ENCODE measurements around the gene PACRG. TPM values are rescaled to one million over a fixed set of nuclear protein-coding genes. Genes with fewer than 3 reads are reported as not detected.

The PACRG gene
- total and polyA plus RNA-seq, 4 donors = 0.47 to 3.8 (median 2.4) TPM

- no peak for TF ChIP-seq SP1 (IDR thresholded peaks at IDR 0.05)
- TF ChIP-seq GABPA (IDR thresholded peaks at IDR 0.05 in 1 of 2, conservative IDR thresholded peaks at IDR 0.05 in 1 of 2) = no peak
- no peak for TF ChIP-seq HNF4G (IDR thresholded peaks at IDR 0.05)
- no peak for TF ChIP-seq REST (IDR thresholded peaks at IDR 0.05)
- TF ChIP-seq RXRA (IDR thresholded peaks at IDR 0.05) = no peak
- TF ChIP-seq FOXA2 (IDR thresholded peaks at IDR 0.05) = no peak
- TF ChIP-seq EGR1 (IDR thresholded peaks at IDR 0.05; ENCODE audit: low read depth in 2 of 2) = no peak
- TF ChIP-seq NR2F2 (IDR thresholded peaks at IDR 0.05) = no peak
- TF ChIP-seq CTCF (IDR thresholded peaks at IDR 0.05; ENCODE audit: low read depth, low read length, missing input control) = no peak
- TF ChIP-seq ZBTB33 (IDR thresholded peaks at IDR 0.05) = no peak
- TF ChIP-seq YY1 (IDR thresholded peaks at IDR 0.05) = no peak
- TF ChIP-seq RAD21 (IDR thresholded peaks at IDR 0.05) = no peak
- no peak for TF ChIP-seq FOXA1 (IDR thresholded peaks at IDR 0.05)
- no peak for TF ChIP-seq ATF3 (IDR thresholded peaks at IDR 0.05)
- 84% methylated on average over 3 of the region's 3 CpGs for WGBS
- H3K4me1 ChIP-seq (ENCODE audit: control insufficient read depth in 4 of 4, insufficient read depth in 4 of 4, low read length in 3 of 4) = no peaks in the 10 kb centered on the region
- H3K27me3 ChIP-seq (ENCODE audit: control insufficient read depth in 4 of 4, insufficient read depth in 4 of 4, low read length in 3 of 4) = no peaks in the 10 kb centered on the region
- no peaks in the 10 kb centered on the region for H3K9me3 ChIP-seq (ENCODE audit: control insufficient read depth in 4 of 4, low read length in 3 of 4)
- no peaks in the 10 kb centered on the region for H3K36me3 ChIP-seq (ENCODE audit: control insufficient read depth in 4 of 4, insufficient read depth in 3 of 4, low read depth in 1 of 4, low read length in 3 of 4)
- no peak overlapping the region for H3K27ac ChIP-seq (ENCODE audit: low read depth in 1 of 2, low read length in 2 of 2)
- no peak overlapping the region for H3K9ac ChIP-seq (ENCODE audit: low read depth in 1 of 2, low read length in 2 of 2)
- no peak for DNase-seq (ENCODE audit: low spot score)
- no peak overlapping the region for H3K4me3 ChIP-seq (ENCODE audit: low read depth in 1 of 3, low read length in 3 of 3)
Measured at GRCh38 chr6:163120223-163120622, 392.4 kb downstream of the PACRG start.

- Histone ChIP-seq H3K9ac (ENCODE audit: low read depth in 1 of 2, low read length in 2 of 2) (no peak overlapping the region), H3K36me3 (ENCODE audit: control insufficient read depth in 4 of 4, insufficient read depth in 3 of 4, low read depth in 1 of 4, low read length in 3 of 4) (no peaks in the 10 kb centered on the region), H3K27me3 (ENCODE audit: control insufficient read depth in 4 of 4, insufficient read depth in 4 of 4, low read length in 3 of 4) (no peaks in the 10 kb centered on the region), H3K27ac (ENCODE audit: low read depth in 1 of 2, low read length in 2 of 2) (no peak overlapping the region), H3K4me1 (ENCODE audit: control insufficient read depth in 4 of 4, insufficient read depth in 4 of 4, low read length in 3 of 4) (no peaks in the 10 kb centered on the region), H3K9me3 (ENCODE audit: control insufficient read depth in 4 of 4, low read length in 3 of 4) (no peaks in the 10 kb centered on the region), H3K4me3 (ENCODE audit: low read depth in 1 of 3, low read length in 3 of 3) (no peak overlapping the region)
- 90% methylated on average over 5 of the region's 5 CpGs for WGBS
- DNase-seq (ENCODE audit: low spot score) = no peak
- TF ChIP-seq NR2F2 (IDR thresholded peaks at IDR 0.05) = no peak
- TF ChIP-seq MAX (IDR thresholded peaks at IDR 0.05) = no peak
- TF ChIP-seq ATF3 (IDR thresholded peaks at IDR 0.05) = no peak
- no peak for TF ChIP-seq REST (IDR thresholded peaks at IDR 0.05)
- no peak for TF ChIP-seq YY1 (IDR thresholded peaks at IDR 0.05)
- TF ChIP-seq GABPA (IDR thresholded peaks at IDR 0.05 in 1 of 2, conservative IDR thresholded peaks at IDR 0.05 in 1 of 2) = no peak
- TF ChIP-seq RAD21 (IDR thresholded peaks at IDR 0.05) = no peak
- TF ChIP-seq HNF4A (conservative IDR thresholded peaks at IDR 0.05) = no peak
- no peak for TF ChIP-seq FOXA2 (IDR thresholded peaks at IDR 0.05)
- TF ChIP-seq ZBTB33 (IDR thresholded peaks at IDR 0.05) = no peak
- TF ChIP-seq JUND (IDR thresholded peaks at IDR 0.05) = no peak
Measured at GRCh38 chr6:163121270-163121669, 393.5 kb downstream of the PACRG start.
